Stimulated activated CD4-positive, alpha-beta T cell treated with anti-CD3 and anti-CD28 coated beads, Interleukin-1b, Interleukin-23, amount 100 ng/mL, for 24 hours (primary cell): ENCODE data around the gene ST3GAL4.
"Not testable (repeated sequence)": the region's sequence is repeated elsewhere in the genome, so short reads cannot be mapped to it uniquely, and the experiment has no call there.

ENCODE experiments used
- DNase-seq, 4 experiments: peaks; one replicate each; pipeline ENCODE4 v3.0.0-alpha.2; 2020; ENCODE audit warnings: low read depth in 4 of 4, low spot score in 1 of 4

The ST3GAL4 gene

GRCh38 chr11:126384449-126385070, 29.1 kb downstream of the ST3GAL4 start:
- no peak for DNase-seq

GRCh38 chr11:126385991-126386728, 30.7 kb downstream of the ST3GAL4 start:
- no peak for DNase-seq

GRCh38 chr11:126386729-126387071, 31.2 kb downstream of the ST3GAL4 start:
- DNase-seq: not testable (repeated sequence)

GRCh38 chr11:126387857-126388256, 32.4 kb downstream of the ST3GAL4 start:
- DNase-seq: no peak

GRCh38 chr11:126390272-126390867, 34.9 kb downstream of the ST3GAL4 start:
- no peak for DNase-seq

GRCh38 chr11:126391286-126391954, 35.9 kb downstream of the ST3GAL4 start:
- no peak for DNase-seq

- no peak for DNase-seq
Measured at GRCh38 chr11:126391970-126392632, 36.6 kb downstream of the ST3GAL4 start.

- DNase-seq: no peak
Measured at GRCh38 chr11:126392633-126393013, 37.1 kb downstream of the ST3GAL4 start.

- no peak for DNase-seq
Measured at GRCh38 chr11:126393143-126393542, 37.7 kb downstream of the ST3GAL4 start.

- DNase-seq: no peak
Measured at GRCh38 chr11:126394036-126394435, 38.5 kb downstream of the ST3GAL4 start.

- DNase-seq: not testable (repeated sequence)
Measured at GRCh38 chr11:126394634-126395072, 39.2 kb downstream of the ST3GAL4 start.

- DNase-seq: not testable (repeated sequence)
Measured at GRCh38 chr11:126395784-126396183, 40.3 kb downstream of the ST3GAL4 start.

GRCh38 chr11:126396266-126396665, 40.8 kb downstream of the ST3GAL4 start:
- not testable (repeated sequence) for DNase-seq

- DNase-seq: no peak
Measured at GRCh38 chr11:126396965-126397364, 41.5 kb downstream of the ST3GAL4 start.

- no peak for DNase-seq
Measured at GRCh38 chr11:126398296-126398695, 42.8 kb downstream of the ST3GAL4 start.

- no peak for DNase-seq
Measured at GRCh38 chr11:126398721-126399120, 43.2 kb downstream of the ST3GAL4 start.

- no peak for DNase-seq
Measured at GRCh38 chr11:126400019-126400418, 44.5 kb downstream of the ST3GAL4 start.

- no peak for DNase-seq
Measured at GRCh38 chr11:126400479-126400878, 45.0 kb downstream of the ST3GAL4 start.

GRCh38 chr11:126403022-126403581, 47.6 kb downstream of the ST3GAL4 start:
- DNase-seq: no peak

GRCh38 chr11:126403658-126404057, 48.2 kb downstream of the ST3GAL4 start:
- no peak for DNase-seq

- no peak for DNase-seq
Measured at GRCh38 chr11:126404367-126404766, 48.9 kb downstream of the ST3GAL4 start.
